ENCODE results near the gene BTRC. TPM values are rescaled to one million over a fixed set of nuclear protein-coding genes. Genes with fewer than 3 reads are reported as not detected.

BTRC gene
- total RNA-seq, 6 experiments from 2014 or later: 4.8 to 8.4 (median 6.5) TPM

DNA sequence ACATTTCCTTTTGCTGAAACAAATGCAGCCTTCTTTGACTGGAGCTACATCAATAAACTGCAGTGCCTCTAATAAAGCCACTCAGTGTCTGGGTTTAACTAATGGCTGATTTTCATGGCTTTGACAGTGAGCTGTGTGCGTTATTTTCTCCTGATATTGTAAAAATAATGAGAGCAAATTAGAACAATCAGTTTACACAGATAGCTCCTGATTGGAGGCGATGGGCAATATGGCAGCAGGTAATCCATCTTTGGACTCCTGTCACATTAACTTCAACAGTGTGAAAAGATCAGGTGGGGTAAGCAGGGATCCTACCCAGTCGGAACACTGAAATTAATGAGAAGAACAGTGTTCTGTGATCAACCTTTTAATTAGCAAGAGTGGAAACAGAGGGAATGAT lies 133.4 kb downstream of the BTRC start:
- DNase-seq (no peak), ATAC-seq (no peak)
- Histone ChIP-seq H3K9me3 (no peaks in the 10 kb centered on the region), H3K4me1 (peaks cover 0 to 16% (median 2%) of the 10 kb centered on the region in 4 donors), H3K4me3 (no peak overlapping the region), H3K27ac (no peak overlapping the region), H3K27me3 (no peaks in the 10 kb centered on the region), H3K36me3 (no peaks in the 10 kb centered on the region)
- intact Hi-C loops (cut with DNase I): no loop called here
- WGBS (ENCODE audit: insufficient coverage, low coverage, low lambda C conversion rate, missing lambda C conversion rate): 95% methylated on average over 3 of the region's 3 CpGs
- TF ChIP-seq, protein P1, sequence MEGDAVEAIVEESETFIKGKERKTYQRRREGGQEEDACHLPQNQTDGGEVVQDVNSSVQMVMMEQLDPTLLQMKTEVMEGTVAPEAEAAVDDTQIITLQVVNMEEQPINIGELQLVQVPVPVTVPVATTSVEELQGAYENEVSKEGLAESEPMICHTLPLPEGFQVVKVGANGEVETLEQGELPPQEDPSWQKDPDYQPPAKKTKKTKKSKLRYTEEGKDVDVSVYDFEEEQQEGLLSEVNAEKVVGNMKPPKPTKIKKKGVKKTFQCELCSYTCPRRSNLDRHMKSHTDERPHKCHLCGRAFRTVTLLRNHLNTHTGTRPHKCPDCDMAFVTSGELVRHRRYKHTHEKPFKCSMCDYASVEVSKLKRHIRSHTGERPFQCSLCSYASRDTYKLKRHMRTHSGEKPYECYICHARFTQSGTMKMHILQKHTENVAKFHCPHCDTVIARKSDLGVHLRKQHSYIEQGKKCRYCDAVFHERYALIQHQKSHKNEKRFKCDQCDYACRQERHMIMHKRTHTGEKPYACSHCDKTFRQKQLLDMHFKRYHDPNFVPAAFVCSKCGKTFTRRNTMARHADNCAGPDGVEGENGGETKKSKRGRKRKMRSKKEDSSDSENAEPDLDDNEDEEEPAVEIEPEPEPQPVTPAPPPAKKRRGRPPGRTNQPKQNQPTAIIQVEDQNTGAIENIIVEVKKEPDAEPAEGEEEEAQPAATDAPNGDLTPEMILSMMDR (IDR thresholded peaks at IDR 0.05): no peak
- TF ChIP-seq POLR2A (IDR thresholded peaks at IDR 0.05): no peak

DNA sequence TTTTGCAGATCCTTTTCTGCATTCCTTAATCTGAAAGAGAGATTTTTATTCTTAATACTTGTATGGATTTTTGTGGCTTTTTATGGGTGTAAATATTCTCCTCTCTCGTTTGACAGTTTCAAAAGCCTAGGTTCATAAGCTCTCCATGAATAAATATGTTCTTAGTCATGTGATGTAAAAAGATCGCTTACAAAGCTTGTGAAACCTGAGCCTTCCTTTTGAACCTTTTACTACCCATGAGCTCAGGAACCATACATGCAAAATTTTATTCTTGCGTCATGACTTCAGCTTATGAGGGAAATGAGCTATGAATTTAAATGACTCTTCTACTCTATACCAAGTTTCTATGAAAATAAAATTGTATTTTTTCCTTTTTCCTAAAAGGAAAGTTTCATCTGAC lies 135.4 kb downstream of the BTRC start:
- Histone ChIP-seq H3K9me3 (no peaks in the 10 kb centered on the region), H3K4me3 (no peak overlapping the region), H3K36me3 (no peaks in the 10 kb centered on the region), H3K27ac (no peak overlapping the region), H3K4me1 (peaks cover 0 to 31% (median 6%) of the 10 kb centered on the region in 4 donors), H3K27me3 (no peaks in the 10 kb centered on the region)
- ATAC-seq (no peak), DNase-seq (no peak)
- 38% methylated on average over 3 of the region's 3 CpGs for WGBS (ENCODE audit: insufficient coverage, low coverage, low lambda C conversion rate, missing lambda C conversion rate)
- intact Hi-C loops (cut with DNase I): no loop called here
- TF ChIP-seq, protein P1 (IDR thresholded peaks at IDR 0.05): no peak
- no peak for TF ChIP-seq POLR2A (IDR thresholded peaks at IDR 0.05)

DNA sequence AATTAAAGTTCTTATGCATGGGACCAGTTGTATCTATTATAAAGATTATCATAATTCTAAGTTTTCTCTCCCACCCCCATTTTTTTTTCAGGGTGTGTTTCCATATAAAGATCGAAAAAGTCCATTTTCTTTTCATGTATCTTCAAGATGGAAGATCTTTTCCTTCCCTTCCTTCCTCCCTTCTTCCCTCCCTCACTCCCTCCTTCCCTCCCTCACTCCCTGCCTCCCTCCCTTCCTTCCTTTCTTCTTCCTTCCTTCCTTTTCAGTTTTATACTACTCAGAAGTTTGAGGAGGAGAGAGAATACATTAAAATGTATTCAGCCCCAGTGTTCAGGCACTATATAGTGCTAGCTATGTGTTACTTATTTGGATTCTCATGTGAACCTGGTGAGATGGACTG lies 136.1 kb downstream of the BTRC start:
- DNase-seq (no peak), ATAC-seq (no peak)
- Histone ChIP-seq H3K4me1 (peaks cover 0 to 32% (median 5%) of the 10 kb centered on the region in 4 donors), H3K27me3 (no peaks in the 10 kb centered on the region), H3K36me3 (no peaks in the 10 kb centered on the region), H3K27ac (no peak overlapping the region), H3K4me3 (no peak overlapping the region), H3K9me3 (no peaks in the 10 kb centered on the region)
- 100% methylated on average over 1 of the region's 1 CpG for WGBS (ENCODE audit: insufficient coverage, low coverage, low lambda C conversion rate, missing lambda C conversion rate)
- no peak for TF ChIP-seq POLR2A (IDR thresholded peaks at IDR 0.05)
- TF ChIP-seq, protein P1 (IDR thresholded peaks at IDR 0.05): no peak
- intact Hi-C loops (cut with DNase I): no loop called here

DNA sequence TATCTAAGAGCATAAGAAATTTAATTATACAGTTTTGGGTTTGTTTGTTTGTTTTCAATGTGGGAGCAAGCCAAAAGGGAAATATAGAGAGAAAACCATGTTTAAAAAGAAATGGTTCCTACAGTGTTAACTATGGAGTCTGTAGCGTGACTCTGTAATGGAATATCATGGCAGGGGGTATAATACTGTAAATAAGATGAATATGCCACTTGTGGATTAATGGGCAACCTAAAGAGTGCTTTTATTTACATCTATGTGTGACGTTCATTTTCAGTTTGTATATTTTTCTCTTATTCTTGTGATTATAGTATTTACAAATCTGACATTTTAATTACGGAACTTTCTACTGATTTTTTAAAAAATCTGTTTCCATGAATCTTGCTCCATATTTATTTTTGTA lies 138.2 kb downstream of the BTRC start:
- ATAC-seq (no peak), DNase-seq (no peak)
- Histone ChIP-seq H3K9me3 (no peaks in the 10 kb centered on the region), H3K4me3 (no peak overlapping the region), H3K27me3 (no peaks in the 10 kb centered on the region), H3K4me1 (peaks cover 0 to 28% (median 5%) of the 10 kb centered on the region in 4 donors), H3K36me3 (no peaks in the 10 kb centered on the region), H3K27ac (no peak overlapping the region)
- WGBS (ENCODE audit: insufficient coverage, low coverage, low lambda C conversion rate, missing lambda C conversion rate): 89% methylated on average over 3 of the region's 3 CpGs
- intact Hi-C loops (cut with DNase I): no loop called here
- no peak for TF ChIP-seq POLR2A (IDR thresholded peaks at IDR 0.05)
- TF ChIP-seq, protein P1 (IDR thresholded peaks at IDR 0.05): no peak

DNA sequence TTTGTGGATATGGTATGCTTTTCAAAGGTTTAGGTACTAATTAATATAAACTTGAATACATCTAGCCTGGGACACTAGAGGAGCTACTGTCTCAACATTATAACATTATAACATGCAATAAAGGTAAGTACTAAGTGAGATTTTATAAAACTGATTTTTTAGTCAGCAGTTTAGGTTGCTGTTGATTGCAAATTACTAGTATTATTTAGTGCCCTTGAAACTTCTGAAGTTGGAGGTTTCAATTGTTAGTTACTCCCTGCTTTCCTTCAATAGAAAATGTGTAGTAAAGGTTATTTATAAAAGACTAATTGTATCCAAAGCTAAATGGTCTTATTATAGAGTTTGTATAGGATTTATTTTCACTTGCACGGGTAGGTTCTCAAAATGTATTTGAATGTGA lies 138.8 kb downstream of the BTRC start:
- peaks cover 0 to 28% (median 5%) of the 10 kb centered on the region in 4 donors for H3K4me1 ChIP-seq
- no peak overlapping the region for H3K4me3 ChIP-seq
- TF ChIP-seq POLR2A (IDR thresholded peaks at IDR 0.05): no peak
- TF ChIP-seq, protein P1 (IDR thresholded peaks at IDR 0.05): no peak
- no peak for DNase-seq
- no peaks in the 10 kb centered on the region for H3K36me3 ChIP-seq
- 94% methylated on average over 1 of the region's 1 CpG for WGBS (ENCODE audit: insufficient coverage, low coverage, low lambda C conversion rate, missing lambda C conversion rate)
- no peaks in the 10 kb centered on the region for H3K9me3 ChIP-seq
- H3K27me3 ChIP-seq: no peaks in the 10 kb centered on the region
- H3K27ac ChIP-seq: no peak overlapping the region
- intact Hi-C loops (cut with DNase I): no loop called here
- no peak for ATAC-seq

All from right lobe of liver (tissue), 6 donors.